Peyer's patch (tissue), 4 donors: ENCODE results near the gene MAD1L1. TPM values are rescaled to one million over a fixed set of nuclear protein-coding genes. Genes with fewer than 3 reads are reported as not detected.
"Not testable (repeated sequence)": the region's sequence is repeated elsewhere in the genome, so short reads cannot be mapped to it uniquely, and the experiment has no call there.

Source experiments
- DNase-seq, 3 donors: peaks; one replicate each; pipeline ENCODE4 v3.0.0-alpha.2; 2017 to 2019
- H3K27ac ChIP-seq, 4 donors: fragments of 200-600 bp; sonication (generic); one replicate each; pipeline ENCODE4 v1.5.1; 2016 to 2019
- H3K27me3 ChIP-seq, 2 donors: fragments of 200-600 bp; sonication (generic); one replicate each; pipeline ENCODE4 v1.5.1; 2019
- H3K36me3 ChIP-seq, 3 donors: fragments of 200-600 bp; sonication (generic); one replicate each; pipeline ENCODE4 v1.5.1; 2016 to 2019
- H3K4me1 ChIP-seq, 4 donors: fragments of 200-600 bp; sonication (generic); one replicate each; pipeline ENCODE4 v1.5.1; 2016 to 2019
- H3K4me3 ChIP-seq, 4 donors: fragments of 200-600 bp; sonication (generic); 1 replicate in 3 of 4; 2 replicates in 1 of 4; pipeline ENCODE4 v1.5.1; 2016 to 2019; ENCODE audit warnings: mild to moderate bottlenecking in 1 of 4
- H3K9me3 ChIP-seq, 4 donors: fragments of 200-600 bp; sonication (generic); one replicate each; pipeline ENCODE4 v1.5.1; 2016 to 2019; ENCODE audit warnings: mild to moderate bottlenecking in 1 of 4
- CTCF ChIP-seq, 6 experiments: fragments of 450-650 bp in 4 of 6; fragments of 200-600 bp in 2 of 6; sonication (generic) in 1 of 6; IDR thresholded peaks; one replicate each; pipeline ENCODE4 v1.5.1; 2017 to 2019; ENCODE audit warnings: antibody characterized with exemption in 6 of 6, mild to moderate bottlenecking in 3 of 6, moderate library complexity in 1 of 6
- POLR2A ChIP-seq, 2 donors: fragments of 450-650 bp; IDR thresholded peaks; one replicate each; pipeline ENCODE4 v1.5.1; 2017; ENCODE audit warnings: antibody characterized with exemption in 2 of 2, mild to moderate bottlenecking in 2 of 2, moderate library complexity in 2 of 2
- total RNA-seq, 4 donors: library from RNA; depleted of rRNA; stranded (reverse); fragments of >200 nt; gene quantifications; one replicate each; pipeline ENCODE4 v1.1.0, GENCODE V29; 2016

Gene MAD1L1
- total RNA-seq, 4 donors from 2014 or later, result 43.9 to 417 (median 59.1) TPM

GRCh38 chr7:2162959-2163358, 69.8 kb downstream of the MAD1L1 start:
- Histone ChIP-seq H3K4me1 (peaks cover 0 to 10% (median 0%) of the 10 kb centered on the region in 4 donors), H3K27me3 (no peaks in the 10 kb centered on the region), H3K9me3 (no peaks in the 10 kb centered on the region), H3K4me3 (no peak overlapping the region), H3K27ac (peak overlapping the region in 1 of 4 donors; percentile 26), H3K36me3 (no peaks in the 10 kb centered on the region)
- no peak for TF ChIP-seq CTCF (IDR thresholded peaks at IDR 0.05)
- no peak for TF ChIP-seq POLR2A (IDR thresholded peaks at IDR 0.05)
- DNase-seq, result no peak

GRCh38 chr7:2162004-2162902, 70.5 kb downstream of the MAD1L1 start:
- H3K4me3 ChIP-seq, H3K36me3 ChIP-seq, H3K9me3 ChIP-seq, DNase-seq, H3K27ac ChIP-seq, H3K27me3 ChIP-seq: not testable (repeated sequence)
- peaks cover 0 to 17% (median 1%) of the 10 kb centered on the region in 4 donors for H3K4me1 ChIP-seq

- Histone ChIP-seq H3K27me3 (no peaks in the 10 kb centered on the region), H3K36me3 (peaks cover 0 to 3% (median 0%) of the 10 kb centered on the region in 3 donors), H3K27ac (no peak overlapping the region), H3K9me3 (no peaks in the 10 kb centered on the region), H3K4me3 (no peak overlapping the region), H3K4me1 (peaks cover 0 to 26% (median 2%) of the 10 kb centered on the region in 4 donors)
- TF ChIP-seq POLR2A (IDR thresholded peaks at IDR 0.05), result no peak
- TF ChIP-seq CTCF (IDR thresholded peaks at IDR 0.05), result no peak
- peak in 1 of 3 donors; percentile 28 for DNase-seq
Measured at GRCh38 chr7:2159176-2159520, 73.6 kb downstream of the MAD1L1 start.

GRCh38 chr7:2158331-2159175, 74.2 kb downstream of the MAD1L1 start:
- Histone ChIP-seq H3K9me3 (no peaks in the 10 kb centered on the region), H3K4me1 (peaks cover 0 to 26% (median 2%) of the 10 kb centered on the region in 4 donors), H3K27me3 (no peaks in the 10 kb centered on the region), H3K27ac (peak overlapping the region in 1 of 4 donors; percentile 70), H3K36me3 (peaks cover 0 to 3% (median 0%) of the 10 kb centered on the region in 3 donors), H3K4me3 (no peak overlapping the region)
- TF ChIP-seq CTCF (IDR thresholded peaks at IDR 0.05) (no peak), POLR2A (IDR thresholded peaks at IDR 0.05) (no peak)
- peak in 2 of 3 donors; percentile 37 to 43 for DNase-seq

- Histone ChIP-seq H3K4me3 (no peak overlapping the region), H3K36me3 (peaks cover 0 to 3% (median 0%) of the 10 kb centered on the region in 3 donors), H3K27me3 (no peaks in the 10 kb centered on the region)
Measured at GRCh38 chr7:2157473-2158279, 75.1 kb downstream of the MAD1L1 start.

More at GRCh38 chr7:2157473-2158279, 75.1 kb downstream of the MAD1L1 start:
- no peaks in the 10 kb centered on the region for H3K9me3 ChIP-seq
- DNase-seq, result peak in 2 of 3 donors; percentile 46 to 60
- H3K27ac ChIP-seq, result peak overlapping the region in 1 of 4 donors; percentile 70
- H3K4me1 ChIP-seq, result peaks cover 0 to 26% (median 2%) of the 10 kb centered on the region in 4 donors
- TF ChIP-seq CTCF (IDR thresholded peaks at IDR 0.05) (no peak), POLR2A (IDR thresholded peaks at IDR 0.05) (no peak)
